Retinal pigment epithelial cell (primary cell): Measurements from ENCODE around the gene C12orf76.
"Not testable (repeated sequence)": the region's sequence is repeated elsewhere in the genome, so short reads cannot be mapped to it uniquely, and the experiment has no call there.

Source experiments
- DNase-seq: peaks from one replicate; pipeline ENCODE4 v3.0.0-alpha.2; 2010; ENCODE audit warnings: low read depth
- H3K4me3 ChIP-seq: 2 replicates; pipeline ENCODE4 v1.5.1; 2011; ENCODE audit warnings: mild to moderate bottlenecking, low read length, control low read depth, moderate library complexity
- TF ChIP-seq, protein P1 (sequence below): conservative IDR thresholded peaks from 2 replicates; pipeline ENCODE4 v1.5.1; 2011; ENCODE audit warnings: low read depth, low read length, control low read depth, inconsistent platforms

C12orf76 gene

DNA sequence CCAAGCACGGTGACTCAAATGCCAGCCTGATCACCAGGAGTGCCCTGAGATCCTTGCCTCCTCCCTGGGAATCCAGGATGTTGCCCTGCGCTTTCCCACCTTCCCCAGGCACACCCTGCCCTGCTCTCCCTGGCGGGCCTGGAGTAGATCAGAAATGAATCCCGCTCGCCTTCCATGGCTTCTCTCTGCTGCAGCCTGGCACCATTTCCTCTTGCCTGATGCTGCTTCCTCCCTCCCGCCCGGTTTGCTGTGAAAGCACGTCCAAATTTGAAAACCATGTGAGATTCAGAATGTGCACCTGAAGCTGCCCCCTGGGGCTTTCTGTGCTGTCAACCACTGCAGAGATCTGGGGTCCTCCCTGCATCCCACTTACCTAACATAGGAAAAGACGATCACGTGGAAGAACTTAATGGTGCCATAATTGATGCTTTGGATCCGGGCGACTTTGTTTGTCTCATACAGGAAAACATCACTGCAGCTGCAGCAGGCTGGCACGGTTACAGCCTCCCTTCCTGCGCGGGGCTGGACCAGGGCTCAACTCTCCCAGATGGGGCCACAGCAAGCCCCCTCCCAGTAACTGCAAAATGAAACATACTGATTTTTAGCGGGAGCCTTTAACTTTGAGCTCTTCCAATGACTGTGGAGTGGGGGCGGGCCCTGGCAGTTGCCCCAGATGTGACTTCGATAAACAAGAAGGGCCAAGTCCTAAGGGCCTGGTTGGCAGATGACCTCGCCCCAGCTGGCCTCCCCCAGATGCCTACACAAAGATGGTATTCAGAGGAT is 24.9 kb upstream of the C12orf76 start:
- no peak for DNase-seq
- no peak overlapping the region for H3K4me3 ChIP-seq
- TF ChIP-seq, protein P1, sequence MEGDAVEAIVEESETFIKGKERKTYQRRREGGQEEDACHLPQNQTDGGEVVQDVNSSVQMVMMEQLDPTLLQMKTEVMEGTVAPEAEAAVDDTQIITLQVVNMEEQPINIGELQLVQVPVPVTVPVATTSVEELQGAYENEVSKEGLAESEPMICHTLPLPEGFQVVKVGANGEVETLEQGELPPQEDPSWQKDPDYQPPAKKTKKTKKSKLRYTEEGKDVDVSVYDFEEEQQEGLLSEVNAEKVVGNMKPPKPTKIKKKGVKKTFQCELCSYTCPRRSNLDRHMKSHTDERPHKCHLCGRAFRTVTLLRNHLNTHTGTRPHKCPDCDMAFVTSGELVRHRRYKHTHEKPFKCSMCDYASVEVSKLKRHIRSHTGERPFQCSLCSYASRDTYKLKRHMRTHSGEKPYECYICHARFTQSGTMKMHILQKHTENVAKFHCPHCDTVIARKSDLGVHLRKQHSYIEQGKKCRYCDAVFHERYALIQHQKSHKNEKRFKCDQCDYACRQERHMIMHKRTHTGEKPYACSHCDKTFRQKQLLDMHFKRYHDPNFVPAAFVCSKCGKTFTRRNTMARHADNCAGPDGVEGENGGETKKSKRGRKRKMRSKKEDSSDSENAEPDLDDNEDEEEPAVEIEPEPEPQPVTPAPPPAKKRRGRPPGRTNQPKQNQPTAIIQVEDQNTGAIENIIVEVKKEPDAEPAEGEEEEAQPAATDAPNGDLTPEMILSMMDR: no peak

DNA sequence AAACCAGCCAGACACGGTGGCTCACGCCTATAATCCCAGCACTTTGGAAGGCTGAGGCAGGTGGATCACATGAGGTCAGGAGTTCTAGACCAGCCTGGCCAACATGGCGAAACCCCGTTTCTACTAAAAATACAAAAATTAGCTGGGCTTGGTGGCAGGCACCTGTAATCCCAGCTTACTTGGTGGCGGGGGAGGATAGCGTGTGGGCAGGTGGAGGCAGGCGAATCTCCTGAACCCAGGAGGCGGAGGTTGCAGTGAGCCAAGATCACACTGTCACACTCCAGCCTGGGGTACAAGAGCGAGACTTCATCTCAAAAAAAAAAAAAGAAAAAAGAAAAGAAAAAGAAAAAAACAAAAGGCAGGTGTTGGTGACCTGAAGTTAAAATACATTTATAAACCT is 24.3 kb upstream of the C12orf76 start:
- not testable (repeated sequence) for H3K4me3 ChIP-seq, DNase-seq

DNA sequence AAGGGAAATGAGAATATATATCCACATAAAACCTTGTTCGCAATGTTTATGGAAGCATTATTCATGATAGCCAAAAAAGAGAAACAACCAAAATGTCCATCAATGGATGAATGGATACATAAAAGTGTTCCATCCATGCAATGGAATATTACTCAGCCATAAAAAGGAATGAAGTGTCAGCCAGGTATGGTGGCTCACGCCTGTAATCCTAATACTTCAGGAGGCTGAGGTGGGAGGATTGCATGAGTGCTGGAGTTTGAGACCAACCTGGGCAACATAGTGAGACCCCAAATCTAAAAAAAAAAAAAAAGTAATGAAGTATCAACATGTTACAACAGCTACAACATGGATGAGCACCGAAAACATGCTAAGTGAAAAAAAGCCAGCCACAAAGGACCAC is 23.6 kb upstream of the C12orf76 start:
- DNase-seq: no peak
- TF ChIP-seq, protein P1: no peak
- H3K4me3 ChIP-seq: no peak overlapping the region

DNA sequence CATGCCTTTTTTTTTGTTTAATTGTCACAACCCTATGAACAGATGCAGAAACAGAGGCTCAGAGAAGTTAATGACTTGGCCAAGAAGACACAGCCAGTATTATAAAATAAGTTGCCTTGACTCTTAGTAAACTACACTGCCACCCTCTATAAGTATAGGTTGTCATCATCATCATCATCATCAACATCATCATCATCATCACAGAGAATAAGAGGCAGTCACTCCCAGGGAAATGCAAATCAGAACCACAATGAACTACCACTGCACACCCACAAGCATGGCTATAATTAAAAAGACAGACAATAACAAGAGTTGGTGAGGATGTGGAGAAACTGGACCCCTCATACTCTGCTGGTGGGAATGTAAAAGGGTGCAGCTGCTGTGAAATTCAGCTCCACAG is 23.2 kb upstream of the C12orf76 start:
- no peak for DNase-seq
- no peak overlapping the region for H3K4me3 ChIP-seq
- TF ChIP-seq, protein P1: no peak

DNA sequence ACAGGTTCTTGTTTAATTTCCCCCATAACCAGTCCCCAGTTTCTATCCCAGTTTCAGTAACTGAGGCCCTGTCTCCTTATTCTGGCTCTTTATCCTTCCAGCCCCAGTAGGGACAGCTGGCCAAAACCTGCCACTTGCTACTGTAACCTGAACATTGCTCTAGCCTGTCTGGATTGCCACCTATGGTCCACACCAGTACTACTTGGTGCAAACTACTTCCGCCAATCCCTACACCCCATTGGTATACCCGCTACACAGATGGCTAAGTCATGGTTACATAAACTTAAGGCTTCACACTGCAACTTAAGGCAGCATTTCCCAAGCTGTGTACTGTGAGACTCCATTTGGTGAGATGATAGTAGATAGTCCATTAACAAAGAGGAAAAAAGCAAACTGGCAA is 20.3 kb upstream of the C12orf76 start:
- TF ChIP-seq, protein P1: no peak
- no peak overlapping the region for H3K4me3 ChIP-seq
- DNase-seq: no peak

DNA sequence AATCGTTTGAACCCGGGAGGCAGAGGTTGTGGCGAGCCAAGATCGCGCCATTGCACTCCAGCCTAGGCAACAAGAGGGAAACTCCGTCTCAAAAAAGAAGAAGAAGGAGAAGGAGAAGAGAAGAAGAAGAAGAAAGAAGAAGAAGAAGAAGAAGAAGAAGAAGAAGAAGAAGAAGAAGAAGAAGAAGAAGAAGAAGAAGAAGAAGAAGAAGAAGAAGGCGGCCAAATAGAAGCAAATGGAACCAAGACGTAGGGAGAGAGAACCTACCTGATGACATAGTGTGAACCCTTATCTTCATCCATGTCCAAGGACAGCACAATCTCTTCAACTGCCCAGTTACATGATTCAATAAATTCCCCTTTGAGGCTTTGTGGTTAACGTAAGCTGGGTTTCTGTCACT is 19.8 kb upstream of the C12orf76 start:
- H3K4me3 ChIP-seq: not testable (repeated sequence)

DNA sequence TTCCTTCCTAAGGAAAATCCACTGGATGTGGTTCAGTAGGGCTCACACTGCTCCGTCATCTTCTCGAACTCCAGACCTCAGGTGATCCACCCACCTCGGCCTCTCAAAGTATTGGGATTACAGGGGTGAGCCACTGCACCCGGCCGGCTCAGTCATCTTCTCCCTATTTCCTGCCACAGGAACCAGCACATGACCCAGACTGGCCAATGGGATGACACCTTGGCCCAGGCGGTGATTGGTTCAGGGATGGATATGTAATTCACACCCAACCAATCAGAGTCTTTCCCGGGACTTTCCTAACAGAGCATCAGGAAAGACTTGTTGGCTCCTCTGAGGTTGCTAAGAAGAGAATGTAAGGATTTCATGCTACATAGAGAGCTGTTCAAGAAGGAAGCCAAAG is 19.2 kb upstream of the C12orf76 start:
- TF ChIP-seq, protein P1: no peak
- H3K4me3 ChIP-seq: no peak overlapping the region
- DNase-seq: no peak

More for the DNA sequence above, 19.8 kb upstream of the C12orf76 start:
- not testable (repeated sequence) for DNase-seq

DNA sequence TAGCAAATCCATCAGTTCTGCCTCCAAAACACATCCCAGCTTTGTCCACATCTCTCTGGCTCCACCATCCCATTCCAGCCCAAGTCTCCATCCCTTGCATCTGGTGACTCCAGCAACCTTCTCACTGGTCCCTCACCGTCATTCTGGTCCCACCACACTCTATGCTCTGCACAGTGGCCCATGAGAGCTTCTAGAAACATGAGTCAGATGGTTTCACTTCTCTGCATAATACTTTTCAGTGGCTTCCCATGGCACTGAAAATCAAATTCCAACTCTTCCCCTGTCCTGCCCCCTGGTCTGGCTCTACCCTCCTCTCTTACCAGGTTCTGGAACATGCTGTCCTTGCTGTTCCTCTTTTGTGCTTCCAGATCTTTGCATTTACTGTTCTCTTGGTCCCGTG is 17.2 kb upstream of the C12orf76 start:
- no peak overlapping the region for H3K4me3 ChIP-seq
- no peak for DNase-seq
- TF ChIP-seq, protein P1: no peak
